ENCODE measurements around the gene DCAF5.
A peak's percentile ranks its signal among the peaks of the same experiment; 100 is the strongest.

Gene DCAF5

DNA sequence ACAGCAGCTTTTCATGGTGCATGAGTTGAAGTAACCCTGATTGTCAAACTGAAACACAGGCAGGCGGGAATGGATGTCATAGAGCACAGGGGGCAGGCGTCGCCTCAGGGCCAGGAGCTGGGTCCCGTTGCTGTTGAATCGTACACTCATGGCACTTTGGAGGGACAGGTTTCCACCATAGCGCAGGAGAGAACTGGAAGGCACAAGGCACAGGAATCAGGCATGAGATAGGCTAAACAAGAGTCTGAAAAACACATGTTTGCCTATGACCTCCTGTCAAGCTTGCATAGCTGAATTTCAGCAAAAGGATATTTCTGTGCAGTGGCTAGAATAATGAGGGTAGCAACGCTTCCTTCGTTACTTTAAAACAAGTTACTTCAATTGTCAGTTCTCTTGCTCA is 61.2 kb downstream of the DCAF5 start:
- no peak for DNase-seq (ENCODE audit: low read depth)
- no peak overlapping the region for H3K4me3 ChIP-seq (ENCODE audit: low read depth, low read length)
- no peak for TF ChIP-seq POLR2A (IDR thresholded peaks at IDR 0.05; ENCODE audit: extremely low read depth, insufficient read length)
- no peak for TF ChIP-seq MYC (IDR thresholded peaks at IDR 0.05; ENCODE audit: low read depth, low read length)
- TF ChIP-seq, protein P1, sequence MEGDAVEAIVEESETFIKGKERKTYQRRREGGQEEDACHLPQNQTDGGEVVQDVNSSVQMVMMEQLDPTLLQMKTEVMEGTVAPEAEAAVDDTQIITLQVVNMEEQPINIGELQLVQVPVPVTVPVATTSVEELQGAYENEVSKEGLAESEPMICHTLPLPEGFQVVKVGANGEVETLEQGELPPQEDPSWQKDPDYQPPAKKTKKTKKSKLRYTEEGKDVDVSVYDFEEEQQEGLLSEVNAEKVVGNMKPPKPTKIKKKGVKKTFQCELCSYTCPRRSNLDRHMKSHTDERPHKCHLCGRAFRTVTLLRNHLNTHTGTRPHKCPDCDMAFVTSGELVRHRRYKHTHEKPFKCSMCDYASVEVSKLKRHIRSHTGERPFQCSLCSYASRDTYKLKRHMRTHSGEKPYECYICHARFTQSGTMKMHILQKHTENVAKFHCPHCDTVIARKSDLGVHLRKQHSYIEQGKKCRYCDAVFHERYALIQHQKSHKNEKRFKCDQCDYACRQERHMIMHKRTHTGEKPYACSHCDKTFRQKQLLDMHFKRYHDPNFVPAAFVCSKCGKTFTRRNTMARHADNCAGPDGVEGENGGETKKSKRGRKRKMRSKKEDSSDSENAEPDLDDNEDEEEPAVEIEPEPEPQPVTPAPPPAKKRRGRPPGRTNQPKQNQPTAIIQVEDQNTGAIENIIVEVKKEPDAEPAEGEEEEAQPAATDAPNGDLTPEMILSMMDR (IDR thresholded peaks at IDR 0.05; ENCODE audit: low read depth, low read length), result no peak
- TF ChIP-seq, protein P2, sequence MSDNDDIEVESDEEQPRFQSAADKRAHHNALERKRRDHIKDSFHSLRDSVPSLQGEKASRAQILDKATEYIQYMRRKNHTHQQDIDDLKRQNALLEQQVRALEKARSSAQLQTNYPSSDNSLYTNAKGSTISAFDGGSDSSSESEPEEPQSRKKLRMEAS (IDR thresholded peaks at IDR 0.05; ENCODE audit: low read depth, low read length), result no peak

DNA sequence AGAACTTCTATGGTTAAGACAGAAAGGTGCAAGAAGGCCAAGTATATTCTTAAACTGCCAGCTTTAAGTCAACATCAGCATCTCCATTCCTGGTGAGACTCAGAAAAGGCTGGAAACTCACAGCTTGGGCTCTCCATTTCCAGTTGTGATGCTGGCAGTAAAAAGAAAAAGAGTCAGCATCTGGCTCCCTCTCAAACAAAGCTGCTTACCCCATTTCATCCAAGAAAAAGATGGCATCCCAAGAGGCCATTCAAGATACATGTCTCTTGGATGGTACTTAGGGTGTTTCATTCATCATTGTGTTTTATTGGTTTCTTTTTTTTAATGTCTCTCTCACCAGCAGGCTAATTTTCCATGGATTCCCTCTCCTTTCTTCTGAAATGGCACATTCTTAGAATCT is 61.9 kb downstream of the DCAF5 start:
- DNase-seq (ENCODE audit: low read depth), result no peak
- TF ChIP-seq, protein P2 (IDR thresholded peaks at IDR 0.05; ENCODE audit: low read depth, low read length), result no peak
- no peak overlapping the region for H3K4me3 ChIP-seq (ENCODE audit: low read depth, low read length)

DNA sequence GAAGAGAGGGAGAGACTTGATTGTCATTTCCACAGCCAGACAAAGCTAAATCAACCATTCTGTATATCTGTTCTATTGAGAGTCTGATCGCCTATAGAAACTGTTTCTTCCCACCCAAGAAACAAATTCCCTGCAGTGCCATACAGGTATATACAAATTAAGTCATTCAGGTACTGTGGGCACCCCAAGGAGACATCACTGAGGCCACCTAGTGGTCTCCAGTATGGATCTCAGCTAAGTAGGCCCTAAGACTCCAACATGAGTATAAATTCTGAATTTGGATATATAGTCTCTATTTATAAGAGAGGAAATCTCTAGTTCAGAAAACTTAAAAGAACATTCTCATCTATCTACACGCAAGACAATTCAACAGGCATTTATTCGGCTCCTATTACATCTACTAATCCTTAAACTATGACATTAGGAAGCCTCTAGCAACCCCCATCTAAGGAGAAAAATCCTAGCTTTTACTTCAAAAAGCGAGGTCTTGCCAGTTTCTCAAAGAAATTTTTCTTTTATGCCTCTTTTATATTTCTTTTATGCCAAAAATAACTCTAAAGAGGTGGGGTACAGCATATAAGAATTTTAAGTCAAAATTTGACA is 62.6 kb downstream of the DCAF5 start:
- no peak for TF ChIP-seq POLR2A (IDR thresholded peaks at IDR 0.05; ENCODE audit: extremely low read depth, insufficient read length)
- TF ChIP-seq, protein P1 (IDR thresholded peaks at IDR 0.05; ENCODE audit: low read depth, low read length), result peak; percentile 71
- DNase-seq (ENCODE audit: low read depth), result peak; percentile 43
- H3K4me3 ChIP-seq (ENCODE audit: low read depth, low read length), result no peak overlapping the region

DNA sequence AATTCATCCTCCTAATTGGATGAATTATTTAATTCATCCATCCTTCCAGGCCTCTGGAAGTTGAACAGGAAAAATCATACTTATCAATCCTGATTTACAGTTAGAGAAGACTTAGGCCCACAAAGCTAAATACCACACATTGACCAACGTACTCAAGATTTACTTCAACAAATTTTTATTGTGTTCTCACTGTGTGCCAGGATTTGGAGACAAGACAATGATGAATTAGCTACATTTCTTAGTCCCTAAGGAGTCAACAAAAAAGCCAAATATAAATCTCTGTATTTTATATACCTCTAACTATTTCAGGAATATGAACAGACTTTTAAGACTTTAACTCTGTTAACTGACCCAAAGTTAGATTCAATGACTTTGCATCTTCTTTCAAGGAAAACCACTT is 63.9 kb downstream of the DCAF5 start:
- H3K4me3 ChIP-seq (ENCODE audit: low read depth, low read length), result no peak overlapping the region
- DNase-seq (ENCODE audit: low read depth), result no peak
- TF ChIP-seq, protein P1 (IDR thresholded peaks at IDR 0.05; ENCODE audit: low read depth, low read length), result no peak
- no peak for TF ChIP-seq MYC (IDR thresholded peaks at IDR 0.05; ENCODE audit: low read depth, low read length)
- TF ChIP-seq, protein P2 (IDR thresholded peaks at IDR 0.05; ENCODE audit: low read depth, low read length), result no peak

DNA sequence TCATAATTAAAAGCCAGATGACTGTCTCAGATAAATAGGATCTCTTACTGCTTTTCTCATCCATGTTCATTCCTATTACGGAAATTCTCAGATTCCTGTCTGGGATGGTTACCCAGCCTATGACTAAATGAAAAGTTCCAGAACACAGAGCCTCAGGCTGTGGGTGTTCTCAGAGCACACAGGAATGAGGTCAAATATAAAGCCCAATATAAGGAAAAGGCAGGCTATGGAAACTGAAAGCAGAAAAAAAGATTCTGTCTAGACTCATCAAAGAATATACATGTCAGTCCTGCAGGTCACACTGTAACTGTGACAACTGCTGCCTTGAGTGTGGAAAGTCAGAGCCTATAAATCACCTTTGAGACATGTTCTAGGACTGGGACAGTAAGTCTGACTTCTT is 64.3 kb downstream of the DCAF5 start:
- no peak overlapping the region for H3K4me3 ChIP-seq (ENCODE audit: low read depth, low read length)
- TF ChIP-seq POLR2A (IDR thresholded peaks at IDR 0.05; ENCODE audit: extremely low read depth, insufficient read length), result no peak
- TF ChIP-seq MYC (IDR thresholded peaks at IDR 0.05; ENCODE audit: low read depth, low read length), result no peak
- TF ChIP-seq, protein P1 (IDR thresholded peaks at IDR 0.05; ENCODE audit: low read depth, low read length), result no peak
- TF ChIP-seq, protein P2 (IDR thresholded peaks at IDR 0.05; ENCODE audit: low read depth, low read length), result no peak
- DNase-seq (ENCODE audit: low read depth), result no peak

DNA sequence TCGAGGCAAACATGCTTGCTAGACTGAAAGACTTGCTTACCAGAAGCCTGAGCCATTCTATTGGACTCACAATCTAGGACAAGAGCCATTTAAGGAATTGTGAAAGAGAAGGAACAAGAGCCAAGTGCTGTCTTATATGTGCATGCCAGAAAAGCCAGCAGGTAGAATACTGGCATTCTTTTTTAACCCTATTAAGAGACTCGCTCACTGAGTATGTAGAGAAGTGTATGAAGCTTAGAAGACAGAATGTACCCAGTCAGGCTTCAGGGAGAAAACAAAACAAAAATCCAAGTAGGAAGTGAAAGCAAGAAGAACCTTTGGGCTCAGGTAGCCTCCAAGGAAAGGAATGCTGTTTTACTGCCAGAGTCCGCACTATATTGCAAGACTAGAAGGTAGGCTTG is 65.9 kb downstream of the DCAF5 start:
- DNase-seq (ENCODE audit: low read depth), result no peak
- H3K4me3 ChIP-seq (ENCODE audit: low read depth, low read length), result no peak overlapping the region
- TF ChIP-seq, protein P2 (IDR thresholded peaks at IDR 0.05; ENCODE audit: low read depth, low read length), result no peak
- TF ChIP-seq MYC (IDR thresholded peaks at IDR 0.05; ENCODE audit: low read depth, low read length) (no peak), POLR2A (IDR thresholded peaks at IDR 0.05; ENCODE audit: extremely low read depth, insufficient read length) (no peak)
- TF ChIP-seq, protein P1 (IDR thresholded peaks at IDR 0.05; ENCODE audit: low read depth, low read length), result no peak

Measured in NB4 (cell line).